Endothelial cell of umbilical vein (primary cell): ENCODE measurements around the gene APOF. TPM values are rescaled to one million over a fixed set of nuclear protein-coding genes. Genes with fewer than 3 reads are reported as not detected.

Experiments
- BruUV-seq: library from RNA; stranded (reverse); fragments of 400-500 nt; replicated peaks from 2 replicates; lab custom pipeline; 2021; lab: Mats Ljungman, UMichigan
- CTCF ChIA-PET: fragments of 300-600, 350-600 bp; sonication (Branson Sonifier 250); formaldehyde crosslinking; loops from one replicate; lab custom pipeline; 2021; ENCODE audit warnings: antibody characterized with exemption, inconsistent platforms; lab: Charles Lee
- POLR2A ChIA-PET: fragments of 300-600, 350-600 bp; sonication (Branson Sonifier 250); formaldehyde crosslinking; loops from one replicate; lab custom pipeline; 2021; ENCODE audit warnings: antibody characterized with exemption, inconsistent platforms; lab: Charles Lee
- DNase-seq: peaks from one replicate; pipeline ENCODE4 v3.0.0-alpha.2; 2011; ENCODE audit warnings: low read depth, low spot score
- FAIRE-seq: peaks from 2 replicates; lab custom pipeline; 2011; peaks lifted over from hg19 to GRCh38; lab: Jason Lieb, UNC
- H2AFZ ChIP-seq: 2 replicates; pipeline ENCODE4 v1.6.0; 2012; ENCODE audit warnings: low read depth, low read length, control low read depth, inconsistent platforms
- H3K27ac ChIP-seq: 2 replicates; pipeline ENCODE4 v1.5.1; 2011; ENCODE audit warnings: low read depth, mild to moderate bottlenecking, control low read depth, low read length, moderate library complexity; ENCODE audit not compliant: insufficient read depth
- H3K27me3 ChIP-seq, 2 experiments: 2 replicates each; pipeline versions ENCODE4 v1.6.0 to v1.6.1; 2011; ENCODE audit warnings: low read length in 2 of 2, mixed read lengths in 1 of 2; ENCODE audit not compliant: control insufficient read depth in 2 of 2, insufficient read depth in 2 of 2
- H3K36me3 ChIP-seq, 2 experiments: 2 replicates in 1 of 2; 3 replicates in 1 of 2; pipeline ENCODE4 v1.5.1; 2011; ENCODE audit warnings: low read length in 2 of 2, mild to moderate bottlenecking in 1 of 2, moderate library complexity in 1 of 2; ENCODE audit not compliant: control insufficient read depth in 2 of 2, insufficient read depth in 2 of 2; ENCODE audit errors: extremely low read depth in 1 of 2
- H3K4me1 ChIP-seq: 3 replicates; pipeline ENCODE4 v1.5.1; 2011; ENCODE audit warnings: mild to moderate bottlenecking, low read length; ENCODE audit not compliant: control insufficient read depth, insufficient read depth; ENCODE audit errors: extremely low read depth
- H3K4me2 ChIP-seq: 2 replicates; pipeline ENCODE4 v1.6.1; 2011; ENCODE audit warnings: low read length, control low read depth, mixed read lengths; ENCODE audit not compliant: insufficient read depth
- H3K4me3 ChIP-seq, 3 experiments: fragments of 200-600 bp in 1 of 3; sonication (generic), shearing (Covaris generic) in 1 of 3; replicated peaks in 1 of 3; 2 replicates each; pipeline ENCODE4 v1.5.1; 2011 to 2016; ENCODE audit warnings: control low read depth in 3 of 3, low read length in 3 of 3, mild to moderate bottlenecking in 2 of 3, inconsistent platforms in 1 of 3, low read depth in 1 of 3, moderate library complexity in 1 of 3; ENCODE audit not compliant: insufficient read depth in 1 of 3
- H3K79me2 ChIP-seq: 2 replicates; pipeline ENCODE4 v1.6.0; 2012; ENCODE audit warnings: low read length, inconsistent platforms; ENCODE audit not compliant: control insufficient read depth, insufficient read depth
- H3K9ac ChIP-seq: replicated peaks from 2 replicates; pipeline ENCODE3; 2011; ENCODE audit warnings: low read length, control low read depth; ENCODE audit not compliant: insufficient read depth; ENCODE audit errors: extremely low read depth
- H3K9me1 ChIP-seq: replicated peaks from 3 replicates; pipeline ENCODE4 v1.6.0; 2011; ENCODE audit warnings: mild to moderate bottlenecking, low read length; ENCODE audit not compliant: control insufficient read depth, insufficient read depth; ENCODE audit errors: extremely low read depth
- H3K9me3 ChIP-seq: replicated peaks from 2 replicates; pipeline ENCODE4 v1.5.1; 2012; ENCODE audit warnings: low read length, inconsistent platforms; ENCODE audit not compliant: control insufficient read depth, insufficient read depth
- H4K20me1 ChIP-seq: replicated peaks from 2 replicates; pipeline ENCODE3; 2011; ENCODE audit warnings: mild to moderate bottlenecking, low read length; ENCODE audit not compliant: control insufficient read depth, insufficient read depth; ENCODE audit errors: extremely low read depth
- CTCF ChIP-seq, 2 donors: IDR thresholded peaks; 1 replicate in 1 of 2; 2 replicates in 1 of 2; pipeline ENCODE4 v1.5.1; 2011; ENCODE audit warnings: low read length in 2 of 2, mild to moderate bottlenecking in 2 of 2, moderate library complexity in 2 of 2, control low read depth in 1 of 2, inconsistent platforms in 1 of 2, low read depth in 1 of 2; ENCODE audit not compliant: insufficient read depth in 1 of 2; ENCODE audit errors: extremely low read depth in 1 of 2
- JUN ChIP-seq: IDR thresholded peaks from 2 replicates; pipeline ENCODE4 v1.6.1; 2011; ENCODE audit warnings: borderline replicate concordance, low read depth; ENCODE audit not compliant: insufficient read length, insufficient read depth
- POLR2A ChIP-seq: IDR thresholded peaks from 2 replicates; pipeline ENCODE4 v1.6.1; 2012; ENCODE audit warnings: low read depth, mild to moderate bottlenecking, control low read depth, low read length
- POLR2AphosphoS5 ChIP-seq: IDR thresholded peaks from 2 replicates; pipeline ENCODE4 v1.6.1; 2012; ENCODE audit warnings: low read depth, mild to moderate bottlenecking, control low read depth, low read length, moderate library complexity; ENCODE audit not compliant: insufficient read depth
- dilution Hi-C: fragments of 300-500 bp; cut with MboI; formaldehyde crosslinking; loops from one replicate; pipeline ENCODE4 v1.15.0; 2019; ENCODE audit warnings: low sequenced_read_pairs; ENCODE audit not compliant: extremely low pct_ligation_motif_present
- intact Hi-C: fragments of 100-400 bp; cut with micrococcal nuclease; formaldehyde crosslinking; loops from one replicate; pipeline ENCODE4 v1.10.0; 2022
- polyA plus RNA-seq, 4 experiments: library from polyadenylated mRNA; depleted of rRNA in 3 of 4; stranded (reverse) in 3 of 4; unstranded in 1 of 4; fragments of >200 nt; gene quantifications; 2 replicates each; pipeline versions ENCODE4 v1.2.1 to v1.2.3, GENCODE V29; 2011 to 2012; ENCODE audit warnings: missing spikeins in 1 of 4
- total RNA-seq: library from RNA; stranded (reverse); gene quantifications from 2 replicates; pipeline ENCODE4 v1.2.3, GENCODE V29; 2021

The APOF gene
- total and polyA plus RNA-seq, 2 donors (not counting 3 experiments of a cell fraction or from before 2014, with no cell fraction given): not detected

- H2AFZ ChIP-seq: peak within 1 kb of the TSS; percentile 72
- peak within 1 kb of the TSS; percentile 84 for H3K9ac ChIP-seq
- TF ChIP-seq POLR2A (peak; percentile 80), CTCF (IDR thresholded peaks at IDR 0.05; ENCODE audit: extremely low read depth in 1 of 2, insufficient read depth in 1 of 2, low read depth in 1 of 2, low read length in 2 of 2) (no peak), POLR2AphosphoS5 (peak; percentile 52), JUN (no peak)
- peak within 1 kb of the TSS; percentile 98 for H3K4me2 ChIP-seq
- no TSS peak for BruUV-seq
- H3K4me1 ChIP-seq: peaks cover 14% of the 10 kb centered on the region
- CTCF ChIA-PET: interaction anchor here (0.6 to 2.9 kb wide), 21 partner anchors 9 to 154 kb away, joined by 3 to 38 read pairs (median 4); partner anchors contain the start of genes CNPY2, PAN2 and TIMELESS
- peak within 1 kb of the TSS; percentile 59 to 92 (median 74) for H3K4me3 ChIP-seq
- peak; percentile 100 for DNase-seq
- POLR2A ChIA-PET: interaction anchor here (0.5 to 1.7 kb wide), 8 partner anchors 12 to 170 kb away, joined by 3 to 8 read pairs (median 4); partner anchors contain the start of genes CNPY2 and PAN2
- H4K20me1 ChIP-seq: no peaks in the 10 kb centered on the region
- H3K9me3 ChIP-seq: no peaks in the 10 kb centered on the region
- intact Hi-C loops: loop anchor here (1.0 to 5.0 kb wide), 5 partner anchors 26 to 108 kb away; partner anchors contain the start of genes SPRYD4 and TIMELESS
- no peaks in the 10 kb centered on the region for H3K9me1 ChIP-seq
- peak within 1 kb of the TSS; percentile 73 for H3K27ac ChIP-seq
- H3K36me3 ChIP-seq: peaks cover 5 to 10% of the 10 kb centered on the region in 2 experiments
- dilution Hi-C loops: no loop called here
- no peaks in the 10 kb centered on the region for H3K27me3 ChIP-seq
- peak; percentile 100 for FAIRE-seq
- H3K79me2 ChIP-seq: peaks cover 10% of the 10 kb centered on the region
Measured at GRCh38 chr12:56359851-56360767, 2.5 kb downstream of the APOF start, which contains the start of gene STAT2. Gene STAT2 (minus strand): TSS chr12:56360107. CDS start chr12:56356571, 3,536 bp downstream.
